Hepatocyte (in vitro differentiated cells): ENCODE measurements around the gene BMPR1A.

Source experiments
- CTCF ChIP-seq: fragments of 200-600 bp; sonication (generic); IDR thresholded peaks from 2 replicates; pipeline ENCODE4 v1.5.1; 2016; ENCODE audit warnings: antibody characterized with exemption, mild to moderate bottlenecking; ENCODE audit not compliant: poor library complexity
- EZH2 ChIP-seq: fragments of 200-600 bp; sonication (generic); IDR thresholded peaks from 2 replicates; pipeline ENCODE4 v1.6.1; 2016; ENCODE audit warnings: antibody characterized with exemption, mild to moderate bottlenecking, borderline replicate concordance
- EZH2phosphoT487 ChIP-seq: fragments of 200-600 bp; sonication (generic); IDR thresholded peaks from one replicate; pipeline ENCODE4 v1.6.1; 2018; ENCODE audit warnings: antibody characterized with exemption, mild to moderate bottlenecking, low read depth, moderate library complexity; ENCODE audit not compliant: unreplicated experiment, severe bottlenecking

GRCh38 chr10:86960863-86961434, 204.5 kb downstream of the BMPR1A start:
- TF ChIP-seq EZH2phosphoT487: no peak
- TF ChIP-seq CTCF: no peak
- no peak for TF ChIP-seq EZH2
